HL-60 (cell line): ENCODE results near the gene EVX2.

Source experiments
- CTCF ChIP-seq: IDR thresholded peaks from one replicate; pipeline ENCODE4 v1.5.1; 2011; ENCODE audit warnings: low read length, control low read depth, inconsistent platforms; ENCODE audit not compliant: insufficient read depth
- POLR2AphosphoS5 ChIP-seq: IDR thresholded peaks from 2 replicates; pipeline ENCODE4 v1.6.1; 2012; ENCODE audit warnings: low read depth
- REST ChIP-seq: IDR thresholded peaks from 2 replicates; pipeline ENCODE4 v1.6.1; 2012; ENCODE audit warnings: low read depth; ENCODE audit not compliant: insufficient replicate concordance
- SPI1 ChIP-seq: IDR thresholded peaks from 2 replicates; pipeline ENCODE4 v1.6.1; 2012; ENCODE audit warnings: low read depth, mild to moderate bottlenecking, borderline replicate concordance

- TF ChIP-seq CTCF, result peak; percentile 92
- TF ChIP-seq REST, result no peak
- TF ChIP-seq POLR2AphosphoS5, result no peak
- TF ChIP-seq SPI1, result 0 out of 2 replicates have a peak, but pooled peaks have one; percentile 4
These were observed 13.4 kb upstream of the EVX2 start for GRCh38 chr2:176096986-176097819.
